Stomach (tissue), 4 donors: Measurements from ENCODE around the gene URB1.

Experiments
- POLR2A ChIP-seq, 4 donors: fragments of 450-650 bp; IDR thresholded peaks; one replicate each; pipeline ENCODE4 v1.6.1; 2016; ENCODE audit warnings: antibody characterized with exemption in 4 of 4, control low read depth in 2 of 4, mild to moderate bottlenecking in 1 of 4, moderate library complexity in 1 of 4
- TF ChIP-seq, protein P1 (sequence below), 7 experiments: fragments of 450-650 bp in 4 of 7; fragments of 200-600 bp in 3 of 7; sonication (generic) in 3 of 7; IDR thresholded peaks; one replicate each; pipeline ENCODE4 v1.5.1; 2016 to 2019; ENCODE audit warnings: antibody characterized with exemption in 7 of 7, control low read depth in 2 of 7, mild to moderate bottlenecking in 1 of 7

GRCh38 chr21:32333953-32334673, 58.7 kb downstream of the URB1 start:
- no peak for TF ChIP-seq POLR2A (IDR thresholded peaks at IDR 0.05)
- TF ChIP-seq, protein P1, sequence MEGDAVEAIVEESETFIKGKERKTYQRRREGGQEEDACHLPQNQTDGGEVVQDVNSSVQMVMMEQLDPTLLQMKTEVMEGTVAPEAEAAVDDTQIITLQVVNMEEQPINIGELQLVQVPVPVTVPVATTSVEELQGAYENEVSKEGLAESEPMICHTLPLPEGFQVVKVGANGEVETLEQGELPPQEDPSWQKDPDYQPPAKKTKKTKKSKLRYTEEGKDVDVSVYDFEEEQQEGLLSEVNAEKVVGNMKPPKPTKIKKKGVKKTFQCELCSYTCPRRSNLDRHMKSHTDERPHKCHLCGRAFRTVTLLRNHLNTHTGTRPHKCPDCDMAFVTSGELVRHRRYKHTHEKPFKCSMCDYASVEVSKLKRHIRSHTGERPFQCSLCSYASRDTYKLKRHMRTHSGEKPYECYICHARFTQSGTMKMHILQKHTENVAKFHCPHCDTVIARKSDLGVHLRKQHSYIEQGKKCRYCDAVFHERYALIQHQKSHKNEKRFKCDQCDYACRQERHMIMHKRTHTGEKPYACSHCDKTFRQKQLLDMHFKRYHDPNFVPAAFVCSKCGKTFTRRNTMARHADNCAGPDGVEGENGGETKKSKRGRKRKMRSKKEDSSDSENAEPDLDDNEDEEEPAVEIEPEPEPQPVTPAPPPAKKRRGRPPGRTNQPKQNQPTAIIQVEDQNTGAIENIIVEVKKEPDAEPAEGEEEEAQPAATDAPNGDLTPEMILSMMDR (IDR thresholded peaks at IDR 0.05): no peak
